B cell (primary cell): ENCODE results near the gene RETREG1. TPM values are rescaled to one million over a fixed set of nuclear protein-coding genes. Genes with fewer than 3 reads are reported as not detected.

Experiments
- ATAC-seq: fragments of 200-7000 bp; cut with Tn5 transposase; one replicate; pipeline ENCODE4 v1.10.0; 2021; ENCODE audit warnings: low read depth, mild to moderate bottlenecking, moderate number of reproducible peaks, moderate library complexity
- CTCF ChIA-PET: fragments of 350-600 bp; sonication (Branson Sonifier 250); formaldehyde crosslinking; loops from one replicate; lab custom pipeline; 2021; ENCODE audit warnings: antibody characterized with exemption, inconsistent platforms; lab: Charles Lee
- POLR2A ChIA-PET: fragments of 350-600 bp; sonication (Branson Sonifier 250); formaldehyde crosslinking; loops from one replicate; lab custom pipeline; 2021; ENCODE audit warnings: antibody characterized with exemption; lab: Charles Lee
- DNase-seq: peaks from one replicate; pipeline ENCODE4 v3.0.0; 2013
- H2AFZ ChIP-seq: 2 replicates; pipeline ENCODE4 v1.6.1; 2012; ENCODE audit warnings: mild to moderate bottlenecking, low read depth, low read length; ENCODE audit not compliant: insufficient read depth, poor library complexity, severe bottlenecking
- H3K27ac ChIP-seq, 2 donors: 1 replicate in 1 of 2; 2 replicates in 1 of 2; pipeline ENCODE4 v1.5.1; 2012 to 2013; ENCODE audit warnings: low read length in 2 of 2, mild to moderate bottlenecking in 2 of 2, moderate library complexity in 1 of 2
- H3K27me3 ChIP-seq, 4 experiments: fragments of 200-600 bp in 1 of 4; sonication (generic) in 1 of 4; replicated peaks in 1 of 4; 1 replicate in 2 of 4; 2 replicates in 2 of 4; pipeline versions ENCODE4 v1.6.1 to v1.7.0; 2013 to 2016; ENCODE audit warnings: low read length in 3 of 4, mild to moderate bottlenecking in 2 of 4, mixed read lengths in 1 of 4, moderate library complexity in 1 of 4; ENCODE audit not compliant: insufficient read depth in 4 of 4, control insufficient read depth in 3 of 4; ENCODE audit errors: control extremely low read depth in 1 of 4
- H3K36me3 ChIP-seq, 2 experiments: replicated peaks in 1 of 2; 1 replicate in 1 of 2; 2 replicates in 1 of 2; pipeline versions ENCODE4 v1.6.1 to v1.7.1; 2013; ENCODE audit warnings: low read length in 1 of 2; ENCODE audit not compliant: insufficient read depth in 2 of 2, control insufficient read depth in 1 of 2; ENCODE audit errors: control extremely low read depth in 1 of 2, extremely low read depth in 1 of 2
- H3K4me1 ChIP-seq, 2 donors: fragments of 200-600 bp in 1 of 2; sonication (generic) in 1 of 2; 1 replicate in 1 of 2; 2 replicates in 1 of 2; pipeline versions ENCODE4 v1.5.1 to v1.6.1; 2013 to 2017; ENCODE audit warnings: low read length in 2 of 2; ENCODE audit not compliant: control insufficient read depth in 2 of 2, insufficient read depth in 2 of 2
- H3K4me2 ChIP-seq: replicated peaks from 2 replicates; pipeline ENCODE3; 2012; ENCODE audit warnings: mild to moderate bottlenecking, low read depth, low read length; ENCODE audit not compliant: poor library complexity, severe bottlenecking
- H3K4me3 ChIP-seq, 5 experiments: fragments of 200-600 bp in 1 of 5; sonication (generic) in 1 of 5; 1 replicate in 3 of 5; 2 replicates in 2 of 5; pipeline versions ENCODE4 v1.5.1 to v1.7.0; 2011 to 2016; ENCODE audit warnings: low read length in 4 of 5, mild to moderate bottlenecking in 4 of 5, low read depth in 2 of 5, control low read depth in 1 of 5, moderate library complexity in 1 of 5; ENCODE audit not compliant: insufficient read depth in 1 of 5; ENCODE audit errors: control extremely low read depth in 1 of 5, extremely low read depth in 1 of 5
- H3K79me2 ChIP-seq: fragments of 200-600 bp; sonication (generic); one replicate; pipeline ENCODE4 v1.6.0; 2016; ENCODE audit warnings: low read length; ENCODE audit not compliant: control insufficient read depth, insufficient read depth
- H3K9ac ChIP-seq: fragments of 200-600 bp; sonication (generic); 2 replicates; pipeline ENCODE4 v1.6.1; 2017; ENCODE audit warnings: mild to moderate bottlenecking, low read length, moderate library complexity
- H3K9me3 ChIP-seq, 3 donors: one replicate each; pipeline versions ENCODE4 v1.6.1 to v1.7.1; 2013; ENCODE audit warnings: low read length in 2 of 3; ENCODE audit not compliant: control insufficient read depth in 2 of 3, insufficient read depth in 1 of 3; ENCODE audit errors: control extremely low read depth in 1 of 3
- H4K20me1 ChIP-seq: 2 replicates; pipeline ENCODE4 v1.6.0; 2012; ENCODE audit warnings: mild to moderate bottlenecking, low read length; ENCODE audit not compliant: insufficient read depth, control insufficient read depth, poor library complexity, severe bottlenecking
- H3K27ac Mint-ChIP-seq: one replicate; pipeline ENCODE4 v1.8.0; 2021; ENCODE audit warnings: mixed read lengths
- H3K27me3 Mint-ChIP-seq: one replicate; pipeline ENCODE4 v1.8.0; 2021; ENCODE audit warnings: mixed read lengths
- H3K4me1 Mint-ChIP-seq: one replicate; pipeline ENCODE4 v1.8.0; 2021; ENCODE audit warnings: mixed read lengths
- H3K4me3 Mint-ChIP-seq: one replicate; pipeline ENCODE4 v1.8.0; 2021; ENCODE audit warnings: mixed read lengths
- H3K9me3 Mint-ChIP-seq: one replicate; pipeline ENCODE4 v1.8.0; 2022; ENCODE audit warnings: mixed read lengths; ENCODE audit not compliant: insufficient read depth
- CTCF ChIP-seq: fragments of 200-600 bp; IDR thresholded peaks from one replicate; pipeline ENCODE4 v1.8.0; 2022; ENCODE audit warnings: antibody characterized with exemption, mild to moderate bottlenecking
- EZH2 ChIP-seq: IDR thresholded peaks from 2 replicates; pipeline ENCODE4 v1.6.1; 2012; ENCODE audit warnings: borderline replicate concordance, low read depth, mild to moderate bottlenecking, moderate library complexity, low read length; ENCODE audit not compliant: insufficient read depth, poor library complexity, severe bottlenecking
- WGBS: methylation state at CpG from one replicate; pipeline ENCODE4 v1.1.5; 2013; ENCODE audit warnings: missing lambda C conversion rate; ENCODE audit not compliant: insufficient coverage; 5-methylcytosine and 5-hydroxymethylcytosine counted together
- intact Hi-C: fragments of 100-400 bp; cut with micrococcal nuclease; formaldehyde crosslinking; loops from one replicate; pipeline ENCODE4 v1.10.0; 2022
- polyA plus RNA-seq: library from polyadenylated mRNA; depleted of rRNA; stranded (reverse); fragments of >200 nt; gene quantifications from 2 replicates; pipeline ENCODE4 v1.2.3, GENCODE V29; 2012
- total RNA-seq, 2 donors: library from RNA; stranded (reverse); fragments of 120-200 nt in 1 of 2; gene quantifications; 1 replicate in 1 of 2; 2 replicates in 1 of 2; pipeline versions ENCODE4 v1.2.3 to v1.2.4, GENCODE V29; 2013 to 2022

RETREG1 gene
- total and polyA plus RNA-seq, 2 donors (not counting 1 experiment from before 2014, with no cell fraction given) = 5.1 to 12.9 TPM

GRCh38 chr5:16550316-16550952 lies 66.4 kb downstream of the RETREG1 start:
- POLR2A ChIA-PET = no interaction called here
- peak; percentile 31 for ATAC-seq

More at GRCh38 chr5:16550316-16550952, 66.4 kb downstream of the RETREG1 start:
- no peaks in the 10 kb centered on the region for H3K9me3 ChIP-seq
- Mint-ChIP-seq H3K4me1 (peaks cover 18% of the 10 kb centered on the region), H3K27ac (no peak overlapping the region), H3K4me3 (peak overlapping the region; percentile 49), H3K27me3 (no peaks in the 10 kb centered on the region), H3K9me3 (no peaks in the 10 kb centered on the region)
- H3K9ac ChIP-seq = no peak overlapping the region
- no peaks in the 10 kb centered on the region for H4K20me1 ChIP-seq
- H3K4me3 ChIP-seq = no peak overlapping the region
- no peak overlapping the region for H3K27ac ChIP-seq
- 69% methylated on average over 2 of the region's 7 CpGs for WGBS
- H3K4me2 ChIP-seq = peak overlapping the region; percentile 26
- peak; percentile 29 for DNase-seq
- CTCF ChIA-PET = interaction anchor here (0.7 to 1.5 kb wide), 2 partner anchors 9 to 95 kb away, joined by 3 to 4 read pairs; no protein-coding TSS in a partner anchor
- peak; percentile 58 for TF ChIP-seq CTCF
- no peak for TF ChIP-seq EZH2
- no peaks in the 10 kb centered on the region for H3K36me3 ChIP-seq
- no peak overlapping the region for H2AFZ ChIP-seq
- H3K27me3 ChIP-seq = peaks cover 0 to 3% (median 0%) of the 10 kb centered on the region in 4 experiments
- intact Hi-C loops = loop anchor here (5.0 kb wide), 1 partner anchor 83 kb away; the partner anchor contains the start of gene ZNF622
- peaks cover 3 to 10% of the 10 kb centered on the region in 2 donors for H3K4me1 ChIP-seq
- peaks cover 3% of the 10 kb centered on the region for H3K79me2 ChIP-seq
